IMR-90 (cell line): ENCODE measurements around the gene CALML4. TPM values are rescaled to one million over a fixed set of nuclear protein-coding genes. Genes with fewer than 3 reads are reported as not detected.

Experiments
- ATAC-seq: fragments of 200-7000 bp; cut with Tn5 transposase; 2 replicates; pipeline ENCODE4 v1.9.1; 2020; ENCODE audit warnings: low read depth, mild to moderate bottlenecking, moderate library complexity
- BruUV-seq: library from RNA; stranded (reverse); fragments of 400-500 nt; replicated peaks from 2 replicates; lab custom pipeline; 2021; lab: Mats Ljungman, UMichigan
- CTCF ChIA-PET: fragments of 300-600 bp; formaldehyde crosslinking; extraction: SDS; loops from one replicate; lab custom pipeline; 2021; ENCODE audit warnings: antibody characterized with exemption; lab: Yijun Ruan, JAX
- POLR2A ChIA-PET: fragments of 300-600 bp; sonication (Branson Sonifier 250); formaldehyde crosslinking; loops from one replicate; lab custom pipeline; 2022; ENCODE audit warnings: antibody characterized with exemption; ENCODE audit not compliant: unreplicated experiment; lab: Charles Lee
- DNase-seq: peaks from one replicate; pipeline ENCODE4 v3.0.0; 2013
- H2AFZ ChIP-seq: replicated peaks from 2 replicates; pipeline ENCODE3; 2013; ENCODE audit warnings: low read length, mild to moderate bottlenecking; ENCODE audit not compliant: poor library complexity
- H2AK5ac ChIP-seq: 2 replicates; pipeline ENCODE4 v1.6.1; 2013; ENCODE audit warnings: low read depth, low read length, inconsistent platforms
- H2AK9ac ChIP-seq: replicated peaks from 2 replicates; pipeline ENCODE3; 2013; ENCODE audit warnings: mild to moderate bottlenecking, low read depth, low read length, moderate library complexity; ENCODE audit not compliant: poor library complexity
- H2BK120ac ChIP-seq: 2 replicates; pipeline ENCODE4 v1.6.1; 2013; ENCODE audit warnings: low read depth, low read length, inconsistent platforms
- H2BK15ac ChIP-seq: 3 replicates; pipeline ENCODE4 v1.6.1; 2013; ENCODE audit warnings: low read depth, low read length, inconsistent platforms
- H2BK20ac ChIP-seq: 2 replicates; pipeline ENCODE4 v1.6.1; 2013; ENCODE audit warnings: low read depth, mild to moderate bottlenecking, inconsistent platforms, low read length, moderate library complexity
- H2BK5ac ChIP-seq: 2 replicates; pipeline ENCODE4 v1.6.1; 2013; ENCODE audit warnings: mild to moderate bottlenecking, low read depth, low read length, inconsistent platforms; ENCODE audit not compliant: poor library complexity, severe bottlenecking
- H3K14ac ChIP-seq: replicated peaks from 2 replicates; pipeline ENCODE4 v1.6.1; 2013; ENCODE audit warnings: low read depth, low read length, inconsistent platforms
- H3K18ac ChIP-seq: 2 replicates; pipeline ENCODE4 v1.6.1; 2013; ENCODE audit warnings: low read depth, low read length, control low read depth
- H3K23ac ChIP-seq: 2 replicates; pipeline ENCODE4 v1.6.1; 2013; ENCODE audit warnings: low read depth, low read length, inconsistent platforms
- H3K27ac ChIP-seq: 2 replicates; pipeline ENCODE4 v1.5.1; 2013; ENCODE audit warnings: mild to moderate bottlenecking, control low read depth, low read length; ENCODE audit not compliant: insufficient read depth
- H3K27me3 ChIP-seq: 2 replicates; pipeline ENCODE4 v1.6.1; 2013; ENCODE audit warnings: low read length; ENCODE audit not compliant: control insufficient read depth, insufficient read depth
- H3K36me3 ChIP-seq: 2 replicates; pipeline ENCODE4 v1.6.1; 2013; ENCODE audit warnings: low read length, mixed read lengths; ENCODE audit not compliant: control insufficient read depth, insufficient read depth
- H3K4ac ChIP-seq: 2 replicates; pipeline ENCODE4 v1.6.1; 2013; ENCODE audit warnings: low read depth, low read length, inconsistent platforms
- H3K4me1 ChIP-seq: 2 replicates; pipeline ENCODE4 v1.6.1; 2013; ENCODE audit warnings: low read length, mixed read lengths; ENCODE audit not compliant: control insufficient read depth, insufficient read depth
- H3K4me2 ChIP-seq: 2 replicates; pipeline ENCODE4 v1.6.1; 2013; ENCODE audit warnings: low read depth, mild to moderate bottlenecking, control low read depth, low read length, moderate library complexity
- H3K4me3 ChIP-seq: 2 replicates; pipeline ENCODE4 v1.5.1; 2013; ENCODE audit warnings: low read depth, mild to moderate bottlenecking, control low read depth, low read length, moderate library complexity; ENCODE audit not compliant: insufficient read depth
- H3K56ac ChIP-seq: 2 replicates; pipeline ENCODE4 v1.6.1; 2013; ENCODE audit warnings: low read length, inconsistent platforms; ENCODE audit not compliant: insufficient read depth; ENCODE audit errors: extremely low read depth
- H3K79me1 ChIP-seq, 2 experiments: 2 replicates each; pipeline ENCODE4 v1.6.1; 2013; ENCODE audit warnings: low read length in 2 of 2, inconsistent platforms in 1 of 2, low read depth in 1 of 2
- H3K9ac ChIP-seq: 2 replicates; pipeline ENCODE4 v1.6.1; 2013; ENCODE audit warnings: low read depth, low read length, control low read depth
- H3K9me1 ChIP-seq: 2 replicates; pipeline ENCODE4 v1.6.1; 2013; ENCODE audit warnings: low read length, inconsistent platforms; ENCODE audit not compliant: insufficient read depth
- H3K9me3 ChIP-seq: 2 replicates; pipeline ENCODE4 v1.6.1; 2013; ENCODE audit warnings: low read length; ENCODE audit not compliant: control insufficient read depth, insufficient read depth
- H4K20me1 ChIP-seq: 2 replicates; pipeline ENCODE4 v1.6.1; 2013; ENCODE audit warnings: low read length, inconsistent platforms; ENCODE audit not compliant: insufficient read depth
- H4K5ac ChIP-seq: 2 replicates; pipeline ENCODE4 v1.6.1; 2013; ENCODE audit warnings: mild to moderate bottlenecking, low read depth, low read length, control low read depth
- H4K8ac ChIP-seq, 2 experiments: 2 replicates each; pipeline ENCODE4 v1.6.1; 2013; ENCODE audit warnings: low read depth in 2 of 2, low read length in 2 of 2, control low read depth in 1 of 2, inconsistent platforms in 1 of 2
- H4K91ac ChIP-seq: 2 replicates; pipeline ENCODE4 v1.6.1; 2013; ENCODE audit warnings: low read depth, low read length, inconsistent platforms; ENCODE audit not compliant: insufficient read depth
- CTCF ChIP-seq: conservative IDR thresholded peaks from 2 replicates; pipeline ENCODE4 v1.5.1; 2012; ENCODE audit warnings: mild to moderate bottlenecking, low read depth, low read length, improper control_type of control experiment
- FOS ChIP-seq: fragments of 150-350 bp; IDR thresholded peaks from 2 replicates; pipeline ENCODE4 v1.6.1; 2016; ENCODE audit warnings: low read depth, low read length
- MXI1 ChIP-seq: IDR thresholded peaks from 2 replicates; pipeline ENCODE4 v1.6.1; 2012; ENCODE audit warnings: low read depth, mild to moderate bottlenecking, low read length, moderate library complexity, borderline replicate concordance
- RFX5 ChIP-seq: IDR thresholded peaks from 2 replicates; pipeline ENCODE4 v1.8.0; 2012; ENCODE audit warnings: low read depth, mild to moderate bottlenecking, low read length, moderate library complexity
- WGBS, 2 experiments: methylation state at CpG; one replicate each; pipeline versions ENCODE4 v1.1.5 to v1.1.7; 2013; ENCODE audit warnings: missing lambda C conversion rate in 2 of 2; ENCODE audit not compliant: insufficient read length in 1 of 2; ENCODE audit errors: extremely low coverage in 2 of 2; 5-methylcytosine and 5-hydroxymethylcytosine counted together
- dilution Hi-C: fragments of 300-500 bp; cut with HindIII; formaldehyde crosslinking; loops from one replicate; pipeline ENCODE4 v1.14.3; 2018; ENCODE audit warnings: low sequenced_read_pairs; ENCODE audit not compliant: unreplicated experiment
- in situ Hi-C: fragments of 300-500 bp; cut with MboI; formaldehyde crosslinking; loops from 3 replicates; pipeline ENCODE4 v1.14.3; 2019; ENCODE audit warnings: low sequenced_read_pairs, inconsistent platforms, mixed read lengths
- intact Hi-C: fragments of 100-400 bp; cut with micrococcal nuclease; formaldehyde crosslinking; loops from 2 replicates; pipeline ENCODE4 v1.10.0; 2022
- polyA plus RNA-seq, 3 experiments: library from polyadenylated mRNA; depleted of rRNA; stranded (reverse); fragments of >200 nt; gene quantifications; 2 replicates each; pipeline ENCODE4 v1.2.3, GENCODE V29; 2012; ENCODE audit warnings: low replicate concordance in 1 of 3
- total RNA-seq: library from RNA; depleted of rRNA; stranded (reverse); fragments of >200 nt; gene quantifications from 2 replicates; pipeline ENCODE4 v1.2.3, GENCODE V29; 2012

Gene CALML4
- total and polyA plus RNA-seq, 2 of the 4 experiments (the other 2 are of a cell fraction), result 0.36 to 1.3 TPM

GRCh38 chr15:68231102-68231818 is 26.1 kb upstream of the CALML4 start:
- in situ Hi-C loops, result no loop called here
- no peak overlapping the region for H2AK5ac ChIP-seq
- H2AFZ ChIP-seq, result no peak overlapping the region
- no peak overlapping the region for H3K23ac ChIP-seq
- H3K36me3 ChIP-seq, result no peaks in the 10 kb centered on the region
- no peak overlapping the region for H3K18ac ChIP-seq
- no peak overlapping the region for H2AK9ac ChIP-seq
- peaks cover 20% of the 10 kb centered on the region for H3K9me1 ChIP-seq
- no peak overlapping the region for H2BK5ac ChIP-seq
- no peak overlapping the region for H4K91ac ChIP-seq
- no peak for DNase-seq
- no peak for ATAC-seq
- CTCF ChIA-PET, result no interaction called here
- WGBS, 2 experiments, result 36% methylated on average over 4 of the region's 9 CpGs; no CpG with 5 or more reads in 1 of the 2 experiments
- no peak overlapping the region for H2BK120ac ChIP-seq
- H3K4ac ChIP-seq, result no peak overlapping the region
- peaks cover 8% of the 10 kb centered on the region for H3K4me1 ChIP-seq
- intact Hi-C loops, result no loop called here
- no peak overlapping the region for H3K27ac ChIP-seq
- dilution Hi-C loops, result no loop called here
- H3K79me1 ChIP-seq, result peaks cover 14 to 29% of the 10 kb centered on the region in 2 experiments
- H3K9ac ChIP-seq, result no peak overlapping the region
- no peak overlapping the region for H4K8ac ChIP-seq
- no peak overlapping the region for H3K4me2 ChIP-seq
- no peak overlapping the region for H4K5ac ChIP-seq
- H2BK15ac ChIP-seq, result no peak overlapping the region
- H3K9me3 ChIP-seq, result no peaks in the 10 kb centered on the region
- H4K20me1 ChIP-seq, result peaks cover 7% of the 10 kb centered on the region; the same call in 1 of the 2 replicates
- no peak for TF ChIP-seq RFX5
- TF ChIP-seq CTCF, result no peak
- TF ChIP-seq MXI1, result no peak
- no peak for TF ChIP-seq FOS
- no peaks in the 10 kb centered on the region for H3K27me3 ChIP-seq
- POLR2A ChIA-PET, result interaction anchor here (0.7 kb wide), 1 partner anchor 69 kb away, joined by 5 read pairs; no protein-coding TSS in a partner anchor
- no peak overlapping the region for H3K56ac ChIP-seq
- H3K4me3 ChIP-seq, result no peak overlapping the region
- H2BK20ac ChIP-seq, result no peak overlapping the region
- no TSS peak for BruUV-seq
- no peak overlapping the region for H3K14ac ChIP-seq
